Naive thymus-derived CD4-positive, alpha-beta T cell (primary cell): Measurements from ENCODE around the gene BIRC6. TPM values are rescaled to one million over a fixed set of nuclear protein-coding genes. Genes with fewer than 3 reads are reported as not detected.

Experiments used
- ATAC-seq: fragments of 150-1000 bp; cut with Tn5 transposase; 2 replicates; pipeline ENCODE4 v1.10.0; 2021; ENCODE audit warnings: mild to moderate bottlenecking, moderate library complexity
- CTCF ChIA-PET: fragments of 350-600 bp; sonication (Branson Sonifier 250); formaldehyde crosslinking; loops from one replicate; lab custom pipeline; 2021; ENCODE audit warnings: antibody characterized with exemption; lab: Charles Lee
- POLR2A ChIA-PET: fragments of 350-600 bp; sonication (Branson Sonifier 250); formaldehyde crosslinking; loops from one replicate; lab custom pipeline; 2021; ENCODE audit warnings: antibody characterized with exemption, inconsistent platforms; lab: Charles Lee
- DNase-seq, 9 donors: peaks; one replicate each; pipeline versions ENCODE4 v3.0.0 to v3.0.0-alpha.2; 2020 to 2022; ENCODE audit warnings: mixed read lengths in 1 of 9
- H3K27ac ChIP-seq: one replicate; pipeline ENCODE4 v1.7.0; 2013; ENCODE audit warnings: mild to moderate bottlenecking, low read depth, low read length, moderate library complexity
- H3K27me3 ChIP-seq, 2 donors: one replicate each; pipeline ENCODE4 v1.7.0; 2013; ENCODE audit warnings: low read length in 2 of 2, mild to moderate bottlenecking in 2 of 2, moderate library complexity in 2 of 2; ENCODE audit not compliant: control insufficient read depth in 2 of 2, insufficient read depth in 2 of 2
- H3K36me3 ChIP-seq, 3 experiments: 1 replicate in 2 of 3; 2 replicates in 1 of 3; pipeline ENCODE4 v1.7.0; 2013; ENCODE audit warnings: low read length in 3 of 3, mild to moderate bottlenecking in 3 of 3, moderate library complexity in 1 of 3; ENCODE audit not compliant: insufficient read depth in 3 of 3, control insufficient read depth in 2 of 3
- H3K4me1 ChIP-seq, 2 donors: one replicate each; pipeline ENCODE4 v1.7.0; 2013; ENCODE audit warnings: low read length in 2 of 2, mild to moderate bottlenecking in 2 of 2, moderate library complexity in 1 of 2; ENCODE audit not compliant: control insufficient read depth in 2 of 2, insufficient read depth in 2 of 2
- H3K4me3 ChIP-seq: 2 replicates; pipeline ENCODE4 v1.7.0; 2013; ENCODE audit warnings: mild to moderate bottlenecking, low read length
- H3K9me3 ChIP-seq, 3 experiments: 1 replicate in 2 of 3; 2 replicates in 1 of 3; pipeline ENCODE4 v1.7.0; 2013; ENCODE audit warnings: low read length in 3 of 3; ENCODE audit not compliant: control insufficient read depth in 2 of 3
- H3K27ac Mint-ChIP-seq, 9 donors: one replicate each; pipeline ENCODE4 v1.8.0; 2020 to 2022; ENCODE audit warnings: mixed read lengths in 9 of 9, mild to moderate bottlenecking in 8 of 9, moderate library complexity in 5 of 9, inconsistent platforms in 2 of 9
- H3K27me3 Mint-ChIP-seq, 5 donors: one replicate each; pipeline ENCODE4 v1.8.0; 2021 to 2022; ENCODE audit warnings: mixed read lengths in 5 of 5, mild to moderate bottlenecking in 1 of 5
- H3K36me3 Mint-ChIP-seq, 5 donors: one replicate each; pipeline ENCODE4 v1.8.0; 2020 to 2022; ENCODE audit warnings: mixed read lengths in 5 of 5, mild to moderate bottlenecking in 3 of 5, inconsistent platforms in 1 of 5
- H3K4me1 Mint-ChIP-seq, 7 donors: one replicate each; pipeline ENCODE4 v1.8.0; 2020 to 2022; ENCODE audit warnings: mixed read lengths in 7 of 7, mild to moderate bottlenecking in 3 of 7, inconsistent platforms in 1 of 7
- H3K4me3 Mint-ChIP-seq, 10 donors: one replicate each; pipeline ENCODE4 v1.8.0; 2020 to 2022; ENCODE audit warnings: mild to moderate bottlenecking in 10 of 10, mixed read lengths in 10 of 10, moderate library complexity in 6 of 10, inconsistent platforms in 2 of 10
- H3K9me3 Mint-ChIP-seq, 11 donors: one replicate each; pipeline ENCODE4 v1.8.0; 2020 to 2022; ENCODE audit warnings: mixed read lengths in 11 of 11, mild to moderate bottlenecking in 4 of 11, inconsistent platforms in 1 of 11, moderate library complexity in 1 of 11
- intact Hi-C, 2 donors: fragments of 100-400 bp; cut with micrococcal nuclease; formaldehyde crosslinking; loops; one replicate each; pipeline ENCODE4 v1.15.1; 2023
- polyA plus RNA-seq, 2 donors: library from polyadenylated mRNA; unstranded; fragments of 300-500 nt; fragmentation: Illumina TruSeq; gene quantifications; one replicate each; pipeline ENCODE4 v1.2.3, GENCODE V29; 2021
- total RNA-seq, 6 experiments: library from RNA in 5 of 6; stranded (reverse) in 5 of 6; gene quantifications; 1 replicate in 5 of 6; 2 replicates in 1 of 6; pipeline ENCODE4 v1.2.3 and lab custom pipeline; 2021 to 2026

BIRC6 gene
- total and polyA plus RNA-seq, 7 experiments from 2014 or later: 21.8 to 159 (median 135) TPM

DNA sequence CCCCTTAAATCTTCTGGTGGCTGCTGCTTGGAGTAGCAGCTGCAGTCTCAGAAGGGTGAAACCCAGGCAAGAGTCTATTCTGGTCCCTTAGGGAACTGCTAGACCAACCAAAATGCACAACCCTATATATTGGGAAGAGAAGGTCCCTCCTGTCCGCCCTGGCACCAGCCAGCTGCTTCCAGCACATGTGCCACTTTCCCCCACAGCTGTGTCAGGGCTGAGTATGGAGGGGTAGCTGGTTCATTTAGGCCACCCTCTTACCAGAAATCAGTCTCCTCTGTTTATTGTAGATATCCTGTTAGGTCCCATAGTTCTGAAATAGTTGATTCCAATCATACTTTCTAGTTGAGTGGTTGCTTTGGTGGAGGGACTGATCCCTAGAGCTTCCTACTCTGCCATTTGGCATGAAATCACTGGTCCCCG is 68.9 kb downstream of the BIRC6 start:
- Histone ChIP-seq H3K4me3 (no peak overlapping the region), H3K4me1 (peaks cover 5 to 13% of the 10 kb centered on the region in 2 donors), H3K27me3 (no peaks in the 10 kb centered on the region), H3K36me3 (peaks cover 0 to 1% (median 0%) of the 10 kb centered on the region in 3 experiments), H3K9me3 (no peaks in the 10 kb centered on the region), H3K27ac (no peak overlapping the region)
- peak overlapping the region in 3 of 10 donors; percentile 18 to 51 (median 30) for H3K4me3 Mint-ChIP-seq
- intact Hi-C loops: no loop called here
- ChIA-PET POLR2A (no interaction called here), CTCF (no interaction called here)
- peaks cover 4 to 53% (median 24%) of the 10 kb centered on the region in 5 donors for H3K36me3 Mint-ChIP-seq
- peak overlapping the region in 6 of 9 donors; percentile 2 to 58 (median 20) for H3K27ac Mint-ChIP-seq
- peaks cover 38 to 76% (median 63%) of the 10 kb centered on the region in 7 donors for H3K4me1 Mint-ChIP-seq
- DNase-seq (no peak), ATAC-seq (no peak)
- no peaks in the 10 kb centered on the region for H3K27me3 Mint-ChIP-seq
- no peaks in the 10 kb centered on the region for H3K9me3 Mint-ChIP-seq

DNA sequence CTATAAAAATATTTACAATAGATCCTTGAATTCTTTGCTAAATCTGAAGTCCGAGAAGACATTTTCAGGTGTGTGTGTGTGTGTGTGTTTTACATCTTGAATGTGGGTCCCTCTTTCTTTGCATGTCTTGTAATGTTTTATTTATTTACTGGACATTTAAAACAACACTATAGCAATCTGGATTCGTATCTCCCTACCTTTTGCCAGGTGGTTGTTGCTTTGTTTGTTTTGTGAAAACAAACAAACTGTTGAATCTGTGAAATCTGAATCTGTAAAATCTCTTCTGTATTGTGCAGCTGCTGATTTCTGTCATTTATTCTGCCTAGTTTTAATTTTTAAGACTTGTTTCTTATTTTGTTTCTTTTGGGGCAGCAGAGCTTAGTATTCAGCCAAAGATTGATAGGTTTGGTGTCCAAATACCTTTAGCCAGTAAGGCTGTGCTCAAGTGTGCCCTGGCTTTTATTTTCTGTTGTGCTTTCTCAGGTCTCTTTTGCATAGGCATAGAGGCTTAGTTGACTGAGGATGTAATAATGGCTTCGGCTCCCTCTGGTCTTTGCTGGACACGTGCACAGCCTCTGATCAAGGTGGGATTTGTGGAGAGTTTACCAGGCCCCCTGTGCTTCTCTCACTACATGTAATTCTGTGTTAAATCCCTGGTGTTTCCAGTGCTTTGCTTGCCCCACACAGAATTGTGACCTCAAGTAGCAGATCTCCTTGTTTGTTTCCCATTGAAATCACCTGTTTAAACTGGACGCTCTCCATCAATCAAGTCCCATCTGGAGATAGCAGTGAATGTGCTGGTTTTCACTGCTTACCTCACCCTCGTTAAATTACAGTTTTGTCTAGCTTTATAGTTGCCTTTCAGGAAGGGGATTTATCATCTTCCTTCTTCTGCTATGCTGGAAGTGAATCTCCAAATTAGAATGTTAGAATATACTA is 71.1 kb downstream of the BIRC6 start:
- Mint-ChIP-seq H3K27ac (peak overlapping the region in 5 of 9 donors; percentile 4 to 69 (median 16)), H3K9me3 (no peaks in the 10 kb centered on the region), H3K36me3 (peaks cover 5 to 44% (median 18%) of the 10 kb centered on the region in 5 donors), H3K27me3 (no peaks in the 10 kb centered on the region), H3K4me1 (peaks cover 25 to 57% (median 52%) of the 10 kb centered on the region in 7 donors), H3K4me3 (peak overlapping the region in 2 of 10 donors; percentile 29 to 39)
- peaks cover 5 to 13% of the 10 kb centered on the region in 2 donors for H3K4me1 ChIP-seq
- ChIA-PET CTCF (no interaction called here), POLR2A (interaction anchor here (0.6 kb wide), 1 partner anchor 228 kb away, joined by 3 read pairs; no protein-coding TSS in a partner anchor)
- H3K9me3 ChIP-seq: no peaks in the 10 kb centered on the region
- H3K27me3 ChIP-seq: no peaks in the 10 kb centered on the region
- no peak for ATAC-seq
- H3K27ac ChIP-seq: no peak overlapping the region
- H3K4me3 ChIP-seq: no peak overlapping the region
- no peak for DNase-seq
- peaks cover 0 to 21% (median 6%) of the 10 kb centered on the region in 3 experiments for H3K36me3 ChIP-seq
- intact Hi-C loops: no loop called here

DNA sequence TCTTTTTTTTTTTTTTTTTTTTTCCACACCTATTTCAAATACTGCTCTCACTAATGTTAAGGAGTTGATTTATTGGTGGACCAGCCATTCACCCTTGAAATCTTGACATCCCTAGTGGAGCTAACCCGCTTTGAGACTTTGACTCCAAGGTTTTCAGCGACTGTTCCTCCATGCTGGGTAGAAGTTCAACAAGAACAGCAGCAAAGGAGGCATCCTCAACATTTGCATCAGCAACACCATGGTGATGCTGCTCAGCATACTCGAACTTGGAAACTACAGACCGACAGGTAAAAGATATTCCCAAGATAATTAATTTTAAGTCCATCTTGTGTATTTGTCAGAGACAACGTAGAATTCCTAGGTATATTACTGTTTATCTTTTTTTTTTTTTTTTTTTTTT is 74.0 kb downstream of the BIRC6 start:
- Mint-ChIP-seq H3K4me1 (peaks cover 13 to 37% (median 29%) of the 10 kb centered on the region in 7 donors), H3K36me3 (peaks cover 5 to 38% (median 16%) of the 10 kb centered on the region in 5 donors), H3K27ac (no peak overlapping the region), H3K4me3 (no peak overlapping the region), H3K27me3 (no peaks in the 10 kb centered on the region), H3K9me3 (no peaks in the 10 kb centered on the region)
- intact Hi-C loops: loop anchor here in 1 of 2 donors (2.0 kb wide), 1 partner anchor 14 kb away; no protein-coding TSS in a partner anchor
- no peaks in the 10 kb centered on the region for H3K9me3 ChIP-seq
- no peak overlapping the region for H3K4me3 ChIP-seq
- H3K27ac ChIP-seq: no peak overlapping the region
- DNase-seq: no peak
- no peak for ATAC-seq
- ChIA-PET POLR2A (no interaction called here), CTCF (no interaction called here)
- peaks cover 0 to 26% (median 6%) of the 10 kb centered on the region in 3 experiments for H3K36me3 ChIP-seq
- H3K27me3 ChIP-seq: no peaks in the 10 kb centered on the region
- peaks cover under 1 to 1% of the 10 kb centered on the region in 2 donors for H3K4me1 ChIP-seq

DNA sequence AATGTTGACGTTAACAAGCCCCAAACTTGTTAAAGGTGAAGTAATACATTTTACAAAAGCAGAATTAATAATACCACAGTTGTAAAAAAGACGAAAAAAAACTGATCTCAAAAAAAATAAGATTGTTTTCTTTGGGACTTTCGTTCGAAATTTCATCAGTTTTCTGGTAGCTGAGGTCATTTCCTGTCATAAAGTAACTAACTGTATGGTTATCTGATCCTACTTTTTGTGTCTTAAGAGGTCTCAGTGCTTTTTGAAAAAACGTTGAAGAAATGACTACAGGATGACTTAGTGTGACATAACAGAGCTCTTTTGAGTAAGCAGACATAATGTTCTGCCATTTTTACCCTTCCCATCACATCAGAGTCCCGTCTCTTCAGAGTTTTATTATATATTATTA is 79.3 kb downstream of the BIRC6 start:
- H3K27ac Mint-ChIP-seq: no peak overlapping the region
- peaks cover 10 to 44% (median 35%) of the 10 kb centered on the region in 5 donors for H3K36me3 Mint-ChIP-seq
- DNase-seq: no peak

DNA sequence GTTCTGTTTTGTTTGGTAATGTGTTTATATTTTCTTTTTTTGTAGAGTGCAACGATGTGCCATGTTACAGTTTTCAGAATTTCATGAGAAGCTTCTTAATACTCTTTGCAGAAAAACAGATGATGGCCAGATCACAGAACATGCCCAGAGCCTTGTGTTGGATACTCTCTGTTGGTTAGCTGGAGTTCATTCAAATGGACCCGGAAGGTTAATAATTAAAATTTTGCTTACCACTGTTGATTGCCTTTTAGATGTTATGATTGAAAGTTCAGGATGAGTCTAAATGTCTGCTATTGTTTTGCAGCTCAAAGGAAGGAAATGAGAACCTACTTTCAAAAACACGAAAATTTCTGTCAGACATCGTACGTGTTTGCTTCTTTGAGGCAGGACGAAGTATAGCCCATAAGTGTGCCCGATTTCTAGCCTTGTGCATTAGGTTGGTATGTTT is 85.2 kb downstream of the BIRC6 start:
- Histone ChIP-seq H3K36me3 (peaks cover 15 to 73% (median 42%) of the 10 kb centered on the region in 3 experiments), H3K4me1 (no peaks in the 10 kb centered on the region), H3K27ac (no peak overlapping the region), H3K4me3 (no peak overlapping the region), H3K9me3 (no peaks in the 10 kb centered on the region), H3K27me3 (no peaks in the 10 kb centered on the region)
- H3K9me3 Mint-ChIP-seq: no peaks in the 10 kb centered on the region
- no peak for ATAC-seq
- ChIA-PET CTCF (interaction anchor here (0.6 kb wide), 1 partner anchor 32 kb away, joined by 5 read pairs; no protein-coding TSS in a partner anchor), POLR2A (no interaction called here)
- H3K27me3 Mint-ChIP-seq: no peaks in the 10 kb centered on the region
- no peak for DNase-seq
- H3K27ac Mint-ChIP-seq: no peak overlapping the region
- intact Hi-C loops: loop anchor here in 1 of 2 donors (5.0 kb wide), 1 partner anchor 35 kb away; no protein-coding TSS in a partner anchor
- H3K4me3 Mint-ChIP-seq: no peak overlapping the region
- H3K36me3 Mint-ChIP-seq: peaks cover 20 to 64% (median 60%) of the 10 kb centered on the region in 5 donors
- H3K4me1 Mint-ChIP-seq: peaks cover 0 to 4% (median 0%) of the 10 kb centered on the region in 7 donors

More for the DNA sequence above, 79.3 kb downstream of the BIRC6 start:
- H3K27ac ChIP-seq: no peak overlapping the region
- no peaks in the 10 kb centered on the region for H3K9me3 ChIP-seq
- H3K4me1 Mint-ChIP-seq: peaks cover 0 to 13% (median 4%) of the 10 kb centered on the region in 7 donors
- intact Hi-C loops: no loop called here
- ChIA-PET CTCF (no interaction called here), POLR2A (no interaction called here)
- H3K4me1 ChIP-seq: no peaks in the 10 kb centered on the region
- H3K27me3 Mint-ChIP-seq: no peaks in the 10 kb centered on the region
- H3K4me3 ChIP-seq: no peak overlapping the region
- H3K36me3 ChIP-seq: peaks cover 10 to 50% (median 11%) of the 10 kb centered on the region in 3 experiments
- no peaks in the 10 kb centered on the region for H3K27me3 ChIP-seq
- no peak for ATAC-seq
- no peaks in the 10 kb centered on the region for H3K9me3 Mint-ChIP-seq
- H3K4me3 Mint-ChIP-seq: no peak overlapping the region

DNA sequence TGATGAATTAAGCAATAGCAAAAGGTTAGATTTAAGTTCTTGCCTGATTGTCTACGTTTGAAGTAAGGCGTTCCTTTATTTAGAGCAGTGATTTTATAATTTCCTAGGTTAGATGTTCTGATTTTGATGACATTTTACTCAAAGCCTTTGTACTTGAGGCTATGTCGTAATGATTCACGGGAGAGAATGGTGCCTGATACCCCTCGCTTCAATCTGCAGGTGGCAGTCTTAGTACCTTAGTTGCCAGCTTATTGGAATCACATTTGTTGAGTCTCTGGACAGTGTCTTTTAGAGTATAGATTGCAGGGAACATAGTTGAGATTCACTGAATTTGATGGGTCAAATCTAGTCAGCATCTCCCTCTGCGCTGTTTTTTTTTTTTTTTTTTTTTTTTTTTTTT is 89.5 kb downstream of the BIRC6 start:
- H3K36me3 Mint-ChIP-seq: peaks cover 18 to 67% (median 55%) of the 10 kb centered on the region in 5 donors
- H3K36me3 ChIP-seq: peaks cover 5 to 66% (median 40%) of the 10 kb centered on the region in 3 experiments
- H3K27ac Mint-ChIP-seq: peak overlapping the region in 1 of 9 donors; percentile 6

More for the DNA sequence above, 89.5 kb downstream of the BIRC6 start:
- no peaks in the 10 kb centered on the region for H3K9me3 ChIP-seq
- DNase-seq (no peak), ATAC-seq (no peak)
- POLR2A ChIA-PET: no interaction called here
- H3K27me3 Mint-ChIP-seq: no peaks in the 10 kb centered on the region
- CTCF ChIA-PET: no interaction called here
- no peak overlapping the region for H3K4me3 ChIP-seq
- no peaks in the 10 kb centered on the region for H3K9me3 Mint-ChIP-seq
- H3K4me3 Mint-ChIP-seq: no peak overlapping the region
- no peaks in the 10 kb centered on the region for H3K27me3 ChIP-seq
- H3K27ac ChIP-seq: no peak overlapping the region
- intact Hi-C loops: no loop called here
- H3K4me1 ChIP-seq: no peaks in the 10 kb centered on the region
- H3K4me1 Mint-ChIP-seq: peaks cover 0 to 4% (median 0%) of the 10 kb centered on the region in 7 donors
